ENCODE data around the gene BPIFB6. TPM values are rescaled to one million over a fixed set of nuclear protein-coding genes. Genes with fewer than 3 reads are reported as not detected.

Gene BPIFB6
- total RNA-seq, 1 donor from 2014 or later = not detected

- no peak overlapping the region for H3K4me3 ChIP-seq (ENCODE audit: low read depth, low read length)
- H3K36me3 ChIP-seq (ENCODE audit: control insufficient read depth, insufficient read depth, low read length) = no peaks in the 10 kb centered on the region
- no peak for TF ChIP-seq CTCF (IDR thresholded peaks at IDR 0.05; ENCODE audit: insufficient read depth, low read length, poor library complexity, severe bottlenecking)
- H3K27me3 ChIP-seq (ENCODE audit: control insufficient read depth, insufficient read depth, low read length) = no peaks in the 10 kb centered on the region
- no peak for DNase-seq (ENCODE audit: low read depth)
Measured at GRCh38 chr20:33064572-33065287, 33.3 kb downstream of the BPIFB6 start.

GRCh38 chr20:33065785-33066184 is 34.3 kb downstream of the BPIFB6 start:
- TF ChIP-seq CTCF (IDR thresholded peaks at IDR 0.05; ENCODE audit: insufficient read depth, low read length, poor library complexity, severe bottlenecking) = no peak
- Histone ChIP-seq H3K4me3 (ENCODE audit: low read depth, low read length) (no peak overlapping the region), H3K27me3 (ENCODE audit: control insufficient read depth, insufficient read depth, low read length) (no peaks in the 10 kb centered on the region), H3K36me3 (ENCODE audit: control insufficient read depth, insufficient read depth, low read length) (no peaks in the 10 kb centered on the region)
- no peak for DNase-seq (ENCODE audit: low read depth)

DNA sequence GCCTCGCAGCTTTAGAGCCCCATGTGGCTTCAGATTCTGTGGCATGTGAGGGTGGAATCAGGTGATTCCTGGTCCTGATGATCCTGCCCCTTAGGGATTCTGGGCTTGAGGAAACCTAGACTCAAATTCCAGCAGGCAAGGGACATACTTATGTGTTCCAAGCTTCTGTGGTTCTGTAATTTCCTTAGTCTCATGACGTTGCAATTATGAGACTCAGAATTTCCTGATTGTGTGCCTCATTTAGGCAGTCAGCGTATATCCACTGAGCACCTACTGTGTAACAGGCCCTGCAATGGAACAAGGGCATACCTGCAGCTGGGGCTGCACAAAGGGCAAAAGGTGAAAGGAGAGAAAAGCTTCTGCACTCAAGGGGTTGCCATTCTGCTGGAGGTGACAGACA is 36.4 kb downstream of the BPIFB6 start:
- Histone ChIP-seq H3K27me3 (ENCODE audit: control insufficient read depth, insufficient read depth, low read length) (no peaks in the 10 kb centered on the region), H3K4me3 (ENCODE audit: low read depth, low read length) (no peak overlapping the region), H3K36me3 (ENCODE audit: control insufficient read depth, insufficient read depth, low read length) (no peaks in the 10 kb centered on the region)
- TF ChIP-seq CTCF (IDR thresholded peaks at IDR 0.05; ENCODE audit: insufficient read depth, low read length, poor library complexity, severe bottlenecking) = no peak
- DNase-seq (ENCODE audit: low read depth) = no peak

DNA sequence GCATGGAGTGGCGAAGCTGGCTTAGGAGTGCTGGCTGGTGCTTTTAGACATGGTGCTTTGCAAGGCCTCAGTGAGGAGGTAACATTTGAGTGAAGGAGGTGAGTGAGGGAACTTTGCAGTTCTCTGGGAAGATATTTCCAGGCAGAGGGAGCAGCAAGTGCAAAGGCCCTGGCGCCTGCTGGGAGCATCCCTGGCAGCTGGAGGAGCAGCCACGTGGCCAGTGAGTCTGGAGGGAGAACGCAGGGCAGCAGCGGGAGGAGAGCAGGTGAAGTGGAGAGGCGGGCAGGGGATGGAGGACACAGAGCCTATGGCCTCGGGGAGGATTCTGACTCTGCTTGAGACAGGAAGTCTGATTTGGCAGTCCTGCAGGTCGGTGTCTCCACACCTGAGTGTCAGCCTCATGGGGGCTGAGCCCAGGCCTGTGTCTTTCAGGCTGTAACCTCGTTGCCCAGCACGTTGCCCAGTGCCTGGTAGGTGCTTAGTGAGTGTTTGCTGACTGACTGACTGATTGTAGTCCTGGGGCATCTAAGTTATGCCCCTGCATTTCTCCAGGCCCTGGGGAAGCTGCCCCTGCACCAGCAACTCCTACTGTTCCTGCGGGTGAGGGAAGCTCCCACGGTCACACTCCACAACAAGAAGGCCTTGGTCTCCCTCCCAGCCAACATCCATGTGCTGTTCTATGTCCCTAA is 36.9 kb downstream of the BPIFB6 start:
- Histone ChIP-seq H3K36me3 (ENCODE audit: control insufficient read depth, insufficient read depth, low read length) (no peaks in the 10 kb centered on the region), H3K27me3 (ENCODE audit: control insufficient read depth, insufficient read depth, low read length) (no peaks in the 10 kb centered on the region), H3K4me3 (ENCODE audit: low read depth, low read length) (no peak overlapping the region)
- no peak for DNase-seq (ENCODE audit: low read depth)
- no peak for TF ChIP-seq CTCF (IDR thresholded peaks at IDR 0.05; ENCODE audit: insufficient read depth, low read length, poor library complexity, severe bottlenecking)

DNA sequence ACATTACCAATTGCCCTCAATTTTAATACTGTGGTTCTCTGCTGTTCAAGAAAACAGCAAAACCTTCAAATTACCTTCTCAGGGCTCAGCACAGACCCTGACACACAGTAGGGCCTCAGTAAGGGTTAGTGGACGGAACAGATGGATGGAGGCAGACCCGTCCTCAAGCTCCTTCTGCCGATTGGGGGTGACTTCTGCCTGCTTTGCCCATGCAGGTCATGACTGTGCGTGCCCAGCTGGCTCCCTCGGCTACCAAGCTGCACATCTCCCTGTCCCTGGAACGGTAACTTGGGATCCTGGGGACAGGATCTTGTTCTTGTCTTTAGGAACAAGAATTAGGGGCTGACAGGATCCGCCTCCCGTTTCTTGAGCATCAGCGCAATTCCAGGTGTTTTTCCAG is 38.2 kb downstream of the BPIFB6 start:
- Histone ChIP-seq H3K4me3 (ENCODE audit: low read depth, low read length) (no peak overlapping the region), H3K36me3 (ENCODE audit: control insufficient read depth, insufficient read depth, low read length) (no peaks in the 10 kb centered on the region), H3K27me3 (ENCODE audit: control insufficient read depth, insufficient read depth, low read length) (no peaks in the 10 kb centered on the region)
- no peak for DNase-seq (ENCODE audit: low read depth)
- no peak for TF ChIP-seq CTCF (IDR thresholded peaks at IDR 0.05; ENCODE audit: insufficient read depth, low read length, poor library complexity, severe bottlenecking)

Measured in kidney epithelial cell (primary cell).